WI38 (cell line): ENCODE data around the gene MDM2.

Experiments used
- H3K4me3 ChIP-seq: 2 replicates; pipeline ENCODE4 v1.5.1; 2011; ENCODE audit warnings: low read depth, mild to moderate bottlenecking, control low read depth, low read length
- TF ChIP-seq, protein P1 (sequence below): IDR thresholded peaks from 2 replicates; pipeline ENCODE4 v1.5.1; 2012; ENCODE audit warnings: low read depth, mild to moderate bottlenecking, control low read depth, low read length

Gene MDM2

DNA sequence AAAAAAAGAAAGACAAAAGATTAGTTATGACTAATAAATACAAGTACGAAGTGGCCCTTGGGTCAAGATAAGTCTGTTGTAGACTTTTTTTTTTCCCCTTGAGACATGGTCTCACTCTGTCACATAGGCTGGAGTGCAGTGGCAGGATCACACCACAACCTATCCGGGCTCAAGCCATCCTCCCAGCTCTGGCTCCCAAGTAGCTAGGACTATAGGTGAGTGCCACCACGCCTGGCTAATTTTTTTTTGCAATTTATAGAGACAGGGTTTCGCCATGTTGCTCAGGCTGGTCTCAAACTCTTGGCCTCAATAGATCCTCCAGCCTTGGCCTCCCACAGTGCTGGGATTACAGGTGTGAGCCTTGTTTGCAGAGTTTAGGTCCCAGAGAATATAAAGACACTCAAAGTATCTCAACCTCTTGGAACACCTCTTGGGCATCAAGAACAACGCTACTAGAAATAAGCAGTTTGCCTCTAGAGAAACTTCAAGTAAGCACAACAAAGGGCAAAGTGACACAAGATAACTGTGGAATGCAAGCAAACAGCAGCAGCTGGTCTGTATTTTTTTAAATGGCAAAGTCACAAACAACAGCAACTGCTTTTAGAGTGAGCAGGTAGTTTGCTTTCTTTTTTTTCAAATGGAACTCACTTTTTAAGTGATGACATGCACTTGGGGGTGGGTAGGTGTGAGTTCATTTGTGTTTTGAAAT, 3.9 kb upstream of the MDM2 start:
- H3K4me3 ChIP-seq = no peak overlapping the region
- TF ChIP-seq, protein P1, sequence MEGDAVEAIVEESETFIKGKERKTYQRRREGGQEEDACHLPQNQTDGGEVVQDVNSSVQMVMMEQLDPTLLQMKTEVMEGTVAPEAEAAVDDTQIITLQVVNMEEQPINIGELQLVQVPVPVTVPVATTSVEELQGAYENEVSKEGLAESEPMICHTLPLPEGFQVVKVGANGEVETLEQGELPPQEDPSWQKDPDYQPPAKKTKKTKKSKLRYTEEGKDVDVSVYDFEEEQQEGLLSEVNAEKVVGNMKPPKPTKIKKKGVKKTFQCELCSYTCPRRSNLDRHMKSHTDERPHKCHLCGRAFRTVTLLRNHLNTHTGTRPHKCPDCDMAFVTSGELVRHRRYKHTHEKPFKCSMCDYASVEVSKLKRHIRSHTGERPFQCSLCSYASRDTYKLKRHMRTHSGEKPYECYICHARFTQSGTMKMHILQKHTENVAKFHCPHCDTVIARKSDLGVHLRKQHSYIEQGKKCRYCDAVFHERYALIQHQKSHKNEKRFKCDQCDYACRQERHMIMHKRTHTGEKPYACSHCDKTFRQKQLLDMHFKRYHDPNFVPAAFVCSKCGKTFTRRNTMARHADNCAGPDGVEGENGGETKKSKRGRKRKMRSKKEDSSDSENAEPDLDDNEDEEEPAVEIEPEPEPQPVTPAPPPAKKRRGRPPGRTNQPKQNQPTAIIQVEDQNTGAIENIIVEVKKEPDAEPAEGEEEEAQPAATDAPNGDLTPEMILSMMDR = no peak

DNA sequence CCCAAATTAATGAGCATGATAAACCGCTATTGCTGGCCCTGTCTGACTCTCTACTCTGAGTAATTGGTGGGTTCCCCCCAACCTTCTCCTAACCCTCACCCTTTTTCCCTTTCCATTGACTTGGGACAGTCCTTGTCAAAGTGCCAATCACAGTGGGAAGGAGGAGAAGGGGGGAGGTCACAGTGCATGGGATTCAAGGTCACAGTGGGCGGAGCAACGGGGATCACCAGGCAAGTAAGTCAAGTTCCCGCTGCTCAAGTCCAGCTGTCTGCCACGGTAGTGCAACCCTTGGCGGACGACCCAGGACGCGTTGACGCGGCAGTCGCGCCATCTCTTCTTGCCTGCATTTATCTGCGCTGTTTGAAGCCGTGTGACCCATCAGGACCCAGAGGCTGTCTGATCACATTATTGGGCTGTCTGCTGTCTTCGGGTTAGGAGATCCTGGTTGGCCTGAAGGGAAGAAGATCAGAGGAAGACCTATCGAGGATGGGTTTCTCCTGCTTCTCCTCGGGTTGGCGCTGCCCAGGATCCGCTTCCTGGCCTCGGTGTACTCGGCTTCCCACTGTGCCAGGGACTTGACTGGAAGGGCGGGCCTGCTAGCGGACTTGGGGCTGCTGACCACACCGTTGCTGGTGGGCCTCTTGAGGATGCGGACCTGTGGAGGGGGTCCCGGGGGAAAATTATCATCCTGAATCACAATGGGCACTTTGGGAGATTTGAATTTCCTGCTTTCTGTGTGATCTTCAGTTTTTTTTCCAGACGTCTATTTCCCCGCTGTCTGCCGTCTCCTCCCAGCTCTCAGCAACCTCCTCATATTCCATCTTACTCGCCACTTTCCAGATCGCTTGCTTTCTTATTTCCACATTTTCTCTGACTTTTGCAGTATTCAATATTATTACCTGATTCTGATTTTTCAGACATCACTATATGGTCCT, 3.1 kb upstream of the MDM2 start:
- TF ChIP-seq, protein P1 = no peak
- H3K4me3 ChIP-seq = no peak overlapping the region

DNA sequence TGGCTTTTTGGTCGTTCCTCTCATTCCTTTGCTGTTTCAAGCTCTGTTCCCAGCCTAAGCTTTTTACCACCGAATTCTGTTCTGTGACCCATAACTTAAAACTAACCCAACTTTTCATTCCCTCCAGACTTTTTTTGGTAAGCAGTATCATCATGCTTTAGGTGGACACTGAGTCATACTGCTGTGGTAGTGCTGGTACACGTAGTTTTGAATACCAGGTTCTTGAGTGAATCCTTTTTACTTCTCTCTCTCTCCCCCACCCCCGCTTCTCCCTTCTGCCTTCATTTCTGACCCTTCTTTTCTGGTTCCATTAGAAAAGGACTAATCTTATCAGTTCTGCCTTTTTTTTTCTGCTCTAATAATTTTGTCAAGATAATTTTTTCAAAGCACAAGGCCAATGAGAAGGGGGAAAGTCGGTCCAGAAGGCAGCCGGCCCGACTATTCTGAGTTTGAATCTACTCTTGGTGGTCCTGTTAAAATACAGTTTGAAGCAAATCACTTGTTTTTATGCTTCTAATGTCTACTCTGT, 2.3 kb upstream of the MDM2 start:
- no peak overlapping the region for H3K4me3 ChIP-seq
- TF ChIP-seq, protein P1 = no peak

DNA sequence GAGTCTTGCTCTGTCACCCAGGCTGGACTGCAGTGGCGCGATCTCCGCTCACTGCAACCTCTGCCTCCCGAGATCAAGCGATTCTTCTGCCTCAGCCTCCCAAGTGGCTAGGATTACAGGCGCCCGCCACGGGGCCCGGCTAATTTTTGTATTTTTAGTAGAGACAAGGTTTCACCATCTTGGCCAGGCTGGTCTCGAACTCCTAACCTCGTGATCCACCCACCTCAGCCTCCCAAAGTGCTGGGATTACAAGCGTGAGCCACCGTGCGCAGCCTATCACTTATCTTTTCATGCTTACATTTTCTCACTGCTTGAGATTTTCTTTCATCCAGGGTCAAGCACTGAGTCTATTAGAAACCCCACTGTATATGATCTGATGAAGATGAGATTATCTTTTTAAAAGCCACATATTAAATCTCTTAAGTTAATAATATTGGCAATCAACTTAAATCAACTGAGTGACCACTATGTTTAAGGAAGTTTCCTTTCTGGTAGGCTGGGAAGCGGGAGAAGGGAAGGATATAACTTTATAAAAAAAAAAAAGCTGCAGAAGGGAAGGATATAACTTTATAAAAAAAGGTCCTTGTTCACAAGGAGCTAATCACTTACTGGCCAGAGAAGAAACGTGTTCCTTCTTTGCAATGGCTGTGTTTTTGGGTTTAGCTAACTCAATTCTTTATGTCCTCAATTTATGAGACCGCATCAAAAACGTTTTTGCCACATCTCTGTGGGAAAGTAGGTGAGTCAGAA, 1.3 kb upstream of the MDM2 start:
- H3K4me3 ChIP-seq = no peak overlapping the region
- TF ChIP-seq, protein P1 = no peak

DNA sequence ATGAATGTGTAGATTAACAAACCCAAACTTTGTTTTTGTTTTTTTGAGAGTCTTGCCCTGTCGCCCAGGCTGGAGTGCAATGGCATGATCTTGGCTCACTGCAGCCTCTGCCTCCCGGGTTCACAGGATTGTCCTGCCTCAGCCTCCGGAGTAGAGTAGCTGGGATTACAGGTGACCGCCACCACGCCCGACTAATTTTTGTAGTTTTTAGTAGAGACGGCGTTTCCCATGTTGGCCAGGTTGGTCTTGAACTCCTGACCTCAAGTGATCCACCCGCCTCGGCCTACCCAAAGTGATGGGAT, 752 bp upstream of the MDM2 start:
- H3K4me3 ChIP-seq = peak overlapping the region; percentile 80

DNA sequence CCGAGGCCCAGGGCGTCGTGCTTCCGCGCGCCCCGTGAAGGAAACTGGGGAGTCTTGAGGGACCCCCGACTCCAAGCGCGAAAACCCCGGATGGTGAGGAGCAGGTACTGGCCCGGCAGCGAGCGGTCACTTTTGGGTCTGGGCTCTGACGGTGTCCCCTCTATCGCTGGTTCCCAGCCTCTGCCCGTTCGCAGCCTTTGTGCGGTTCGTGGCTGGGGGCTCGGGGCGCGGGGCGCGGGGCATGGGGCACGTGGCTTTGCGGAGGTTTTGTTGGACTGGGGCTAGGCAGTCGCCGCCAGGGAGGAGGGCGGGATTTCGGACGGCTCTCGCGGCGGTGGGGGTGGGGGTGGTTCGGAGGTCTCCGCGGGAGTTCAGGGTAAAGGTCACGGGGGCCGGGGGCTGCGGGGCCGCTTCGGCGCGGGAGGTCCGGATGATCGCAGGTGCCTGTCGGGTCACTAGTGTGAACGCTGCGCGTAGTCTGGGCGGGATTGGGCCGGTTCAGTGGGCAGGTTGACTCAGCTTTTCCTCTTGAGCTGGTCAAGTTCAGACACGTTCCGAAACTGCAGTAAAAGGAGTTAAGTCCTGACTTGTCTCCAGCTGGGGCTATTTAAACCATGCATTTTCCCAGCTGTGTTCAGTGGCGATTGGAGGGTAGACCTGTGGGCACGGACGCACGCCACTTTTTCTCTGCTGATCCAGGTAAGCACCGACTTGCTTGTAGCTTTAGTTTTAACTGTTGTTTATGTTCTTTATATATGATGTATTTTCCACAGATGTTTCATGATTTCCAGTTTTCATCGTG, 612 bp downstream of the MDM2 start:
- peak overlapping the region; percentile 80 for H3K4me3 ChIP-seq
- TF ChIP-seq, protein P1 = no peak
